Smooth muscle cell (in vitro differentiated cells): Measurements from ENCODE around the gene ZP3. TPM values are rescaled to one million over a fixed set of nuclear protein-coding genes. Genes with fewer than 3 reads are reported as not detected.
"Not testable (repeated sequence)": the region's sequence is repeated elsewhere in the genome, so short reads cannot be mapped to it uniquely, and the experiment has no call there.

ENCODE experiments used
- DNase-seq: peaks from one replicate; lab custom pipeline; 2025; ENCODE audit not compliant: unreplicated experiment; lab: John Stamatoyannopoulos, UW
- H2AFZ ChIP-seq: fragments of 200-600 bp; sonication (generic); 2 replicates; pipeline ENCODE4 v1.6.0; 2016; ENCODE audit warnings: antibody characterized with exemption, low read depth, mild to moderate bottlenecking
- H3F3A ChIP-seq: fragments of 200-600 bp; sonication (generic); 2 replicates; pipeline ENCODE4 v1.6.0; 2017; ENCODE audit warnings: antibody characterized with exemption, low read depth
- H3K27ac ChIP-seq: fragments of 200-600 bp; sonication (generic); 2 replicates; pipeline ENCODE4 v1.5.1; 2016; ENCODE audit warnings: low read depth, mild to moderate bottlenecking
- H3K27me3 ChIP-seq: fragments of 200-600 bp; sonication (generic); 2 replicates; pipeline ENCODE4 v1.6.1; 2016; ENCODE audit warnings: low read depth, mild to moderate bottlenecking
- H3K36me3 ChIP-seq: fragments of 200-600 bp; sonication (generic); 2 replicates; pipeline ENCODE4 v1.5.1; 2016; ENCODE audit warnings: low read depth
- H3K4me1 ChIP-seq: fragments of 200-600 bp; sonication (generic); 2 replicates; pipeline ENCODE4 v1.5.1; 2016; ENCODE audit warnings: low read depth
- H3K4me2 ChIP-seq: fragments of 200-600 bp; sonication (generic); 2 replicates; pipeline ENCODE4 v1.6.0; 2016; ENCODE audit warnings: mild to moderate bottlenecking
- H3K4me3 ChIP-seq: fragments of 200-600 bp; sonication (generic); 2 replicates; pipeline ENCODE4 v1.5.1; 2016; ENCODE audit warnings: mild to moderate bottlenecking
- H3K79me2 ChIP-seq: fragments of 200-600 bp; sonication (generic); 2 replicates; pipeline ENCODE4 v1.6.0; 2016; ENCODE audit warnings: low read depth, mild to moderate bottlenecking
- H3K9ac ChIP-seq: fragments of 200-600 bp; sonication (generic); 2 replicates; pipeline ENCODE4 v1.6.0; 2016; ENCODE audit warnings: low read depth
- H3K9me3 ChIP-seq: fragments of 200-600 bp; sonication (generic); replicated peaks from 2 replicates; pipeline ENCODE4 v1.5.1; 2016; ENCODE audit warnings: low read depth
- H4K20me1 ChIP-seq: fragments of 200-600 bp; sonication (generic); 2 replicates; pipeline ENCODE4 v1.6.0; 2016; ENCODE audit warnings: low read depth
- CTCF ChIP-seq: fragments of 200-600 bp; sonication (generic); IDR thresholded peaks from 2 replicates; pipeline ENCODE4 v1.5.1; 2017; ENCODE audit warnings: borderline replicate concordance, mild to moderate bottlenecking, antibody characterized with exemption; ENCODE audit not compliant: insufficient read depth, poor library complexity, severe bottlenecking
- WGBS: methylation state at CpG from one replicate; pipeline ENCODE4 v1.1.7; 2016; ENCODE audit warnings: low lambda C conversion rate; 5-methylcytosine and 5-hydroxymethylcytosine counted together
- polyA plus RNA-seq: library from polyadenylated mRNA; unstranded; fragments of >200 nt; fragmentation: Nextera tagmentation; extraction: Ambion mirVana; gene quantifications from 2 replicates; pipeline ENCODE4 v1.2.1, GENCODE V29; 2016
- total RNA-seq: library from RNA; depleted of rRNA; stranded (reverse); fragments of >200 nt; gene quantifications from 2 replicates; pipeline ENCODE4 v1.2.3, GENCODE V29; 2014

Gene ZP3
- total and polyA plus RNA-seq, 2 experiments from 2014 or later, result 1.3 to 1.6 TPM

- no peak overlapping the region for H3K4me2 ChIP-seq
- no peak for TF ChIP-seq CTCF
- peak overlapping the region; percentile 49 for H2AFZ ChIP-seq
- no peaks in the 10 kb centered on the region for H4K20me1 ChIP-seq
- H3K27ac ChIP-seq, result no peak overlapping the region
- H3K36me3 ChIP-seq, result no peaks in the 10 kb centered on the region
- 57% methylated on average over 9 of the region's 9 CpGs for WGBS
- no peak overlapping the region for H3K4me3 ChIP-seq
- H3K4me1 ChIP-seq, result no peaks in the 10 kb centered on the region
- H3K27me3 ChIP-seq, result no peaks in the 10 kb centered on the region
- no peaks in the 10 kb centered on the region for H3K9me3 ChIP-seq
- H3F3A ChIP-seq, result peaks cover 6% of the 10 kb centered on the region
- no peak overlapping the region for H3K9ac ChIP-seq
- no peaks in the 10 kb centered on the region for H3K79me2 ChIP-seq
- no peak for DNase-seq
Measured at GRCh38 chr7:76394957-76395356, 29.8 kb upstream of the ZP3 start.

- H3K9me3 ChIP-seq, H3K36me3 ChIP-seq, H3K4me2 ChIP-seq, H3K4me3 ChIP-seq, H4K20me1 ChIP-seq, H3F3A ChIP-seq, H3K27ac ChIP-seq, H3K4me1 ChIP-seq, DNase-seq, H2AFZ ChIP-seq, H3K79me2 ChIP-seq, H3K9ac ChIP-seq, H3K27me3 ChIP-seq: not testable (repeated sequence)
- WGBS, result 87% methylated on average over 10 of the region's 11 CpGs
Measured at GRCh38 chr7:76395605-76395964, 29.2 kb upstream of the ZP3 start.

GRCh38 chr7:76395965-76396726, 28.6 kb upstream of the ZP3 start:
- H3K4me2 ChIP-seq, result no peak overlapping the region
- H3K4me3 ChIP-seq, result no peak overlapping the region
- H3F3A ChIP-seq, result peaks cover 6% of the 10 kb centered on the region
- no peak overlapping the region for H3K27ac ChIP-seq
- no peaks in the 10 kb centered on the region for H3K9me3 ChIP-seq
- H4K20me1 ChIP-seq, result no peaks in the 10 kb centered on the region
- DNase-seq, result no peak
- no peak overlapping the region for H3K9ac ChIP-seq
- no peaks in the 10 kb centered on the region for H3K79me2 ChIP-seq
- no peaks in the 10 kb centered on the region for H3K4me1 ChIP-seq
- 76% methylated on average over 13 of the region's 13 CpGs for WGBS
- TF ChIP-seq CTCF, result no peak
- H3K36me3 ChIP-seq, result no peaks in the 10 kb centered on the region
- no peaks in the 10 kb centered on the region for H3K27me3 ChIP-seq
- no peak overlapping the region for H2AFZ ChIP-seq

GRCh38 chr7:76396864-76397263, 27.9 kb upstream of the ZP3 start:
- TF ChIP-seq CTCF, result no peak
- no peaks in the 10 kb centered on the region for H3K4me1 ChIP-seq
- H3K4me2 ChIP-seq, result no peak overlapping the region
- H3K27me3 ChIP-seq, result no peaks in the 10 kb centered on the region
- H3K36me3 ChIP-seq, result no peaks in the 10 kb centered on the region
- no peak overlapping the region for H3K4me3 ChIP-seq
- WGBS, result 84% methylated on average over 8 of the region's 8 CpGs
- H2AFZ ChIP-seq, result no peak overlapping the region
- H3K9ac ChIP-seq, result no peak overlapping the region
- H3F3A ChIP-seq, result peaks cover 6% of the 10 kb centered on the region
- no peaks in the 10 kb centered on the region for H3K79me2 ChIP-seq
- no peaks in the 10 kb centered on the region for H4K20me1 ChIP-seq
- no peak for DNase-seq
- no peak overlapping the region for H3K27ac ChIP-seq
- H3K9me3 ChIP-seq, result no peaks in the 10 kb centered on the region
